IMR-90 (cell line): ENCODE results near the gene MARCKS. TPM values are rescaled to one million over a fixed set of nuclear protein-coding genes. Genes with fewer than 3 reads are reported as not detected.

ENCODE experiments used
- ATAC-seq: fragments of 200-7000 bp; cut with Tn5 transposase; 2 replicates; pipeline ENCODE4 v1.9.1; 2020; ENCODE audit warnings: low read depth, mild to moderate bottlenecking, moderate library complexity
- BruUV-seq: library from RNA; stranded (reverse); fragments of 400-500 nt; replicated peaks from 2 replicates; lab custom pipeline; 2021; lab: Mats Ljungman, UMichigan
- CTCF ChIA-PET: fragments of 300-600 bp; formaldehyde crosslinking; extraction: SDS; loops from one replicate; lab custom pipeline; 2021; ENCODE audit warnings: antibody characterized with exemption; lab: Yijun Ruan, JAX
- POLR2A ChIA-PET: fragments of 300-600 bp; sonication (Branson Sonifier 250); formaldehyde crosslinking; loops from one replicate; lab custom pipeline; 2022; ENCODE audit warnings: antibody characterized with exemption; ENCODE audit not compliant: unreplicated experiment; lab: Charles Lee
- DNase-seq: peaks from one replicate; pipeline ENCODE4 v3.0.0; 2013
- H2AFZ ChIP-seq: replicated peaks from 2 replicates; pipeline ENCODE3; 2013; ENCODE audit warnings: low read length, mild to moderate bottlenecking; ENCODE audit not compliant: poor library complexity
- H2AK5ac ChIP-seq: 2 replicates; pipeline ENCODE4 v1.6.1; 2013; ENCODE audit warnings: low read depth, low read length, inconsistent platforms
- H2AK9ac ChIP-seq: replicated peaks from 2 replicates; pipeline ENCODE3; 2013; ENCODE audit warnings: mild to moderate bottlenecking, low read depth, low read length, moderate library complexity; ENCODE audit not compliant: poor library complexity
- H2BK120ac ChIP-seq: 2 replicates; pipeline ENCODE4 v1.6.1; 2013; ENCODE audit warnings: low read depth, low read length, inconsistent platforms
- H2BK15ac ChIP-seq: 3 replicates; pipeline ENCODE4 v1.6.1; 2013; ENCODE audit warnings: low read depth, low read length, inconsistent platforms
- H2BK20ac ChIP-seq: 2 replicates; pipeline ENCODE4 v1.6.1; 2013; ENCODE audit warnings: low read depth, mild to moderate bottlenecking, inconsistent platforms, low read length, moderate library complexity
- H2BK5ac ChIP-seq: 2 replicates; pipeline ENCODE4 v1.6.1; 2013; ENCODE audit warnings: mild to moderate bottlenecking, low read depth, low read length, inconsistent platforms; ENCODE audit not compliant: poor library complexity, severe bottlenecking
- H3K14ac ChIP-seq: replicated peaks from 2 replicates; pipeline ENCODE4 v1.6.1; 2013; ENCODE audit warnings: low read depth, low read length, inconsistent platforms
- H3K18ac ChIP-seq: 2 replicates; pipeline ENCODE4 v1.6.1; 2013; ENCODE audit warnings: low read depth, low read length, control low read depth
- H3K23ac ChIP-seq: 2 replicates; pipeline ENCODE4 v1.6.1; 2013; ENCODE audit warnings: low read depth, low read length, inconsistent platforms
- H3K27ac ChIP-seq: 2 replicates; pipeline ENCODE4 v1.5.1; 2013; ENCODE audit warnings: mild to moderate bottlenecking, control low read depth, low read length; ENCODE audit not compliant: insufficient read depth
- H3K27me3 ChIP-seq: 2 replicates; pipeline ENCODE4 v1.6.1; 2013; ENCODE audit warnings: low read length; ENCODE audit not compliant: control insufficient read depth, insufficient read depth
- H3K36me3 ChIP-seq: 2 replicates; pipeline ENCODE4 v1.6.1; 2013; ENCODE audit warnings: low read length, mixed read lengths; ENCODE audit not compliant: control insufficient read depth, insufficient read depth
- H3K4ac ChIP-seq: 2 replicates; pipeline ENCODE4 v1.6.1; 2013; ENCODE audit warnings: low read depth, low read length, inconsistent platforms
- H3K4me1 ChIP-seq: 2 replicates; pipeline ENCODE4 v1.6.1; 2013; ENCODE audit warnings: low read length, mixed read lengths; ENCODE audit not compliant: control insufficient read depth, insufficient read depth
- H3K4me2 ChIP-seq: 2 replicates; pipeline ENCODE4 v1.6.1; 2013; ENCODE audit warnings: low read depth, mild to moderate bottlenecking, control low read depth, low read length, moderate library complexity
- H3K4me3 ChIP-seq: 2 replicates; pipeline ENCODE4 v1.5.1; 2013; ENCODE audit warnings: low read depth, mild to moderate bottlenecking, control low read depth, low read length, moderate library complexity; ENCODE audit not compliant: insufficient read depth
- H3K56ac ChIP-seq: 2 replicates; pipeline ENCODE4 v1.6.1; 2013; ENCODE audit warnings: low read length, inconsistent platforms; ENCODE audit not compliant: insufficient read depth; ENCODE audit errors: extremely low read depth
- H3K79me1 ChIP-seq, 2 experiments: 2 replicates each; pipeline ENCODE4 v1.6.1; 2013; ENCODE audit warnings: low read length in 2 of 2, inconsistent platforms in 1 of 2, low read depth in 1 of 2
- H3K9ac ChIP-seq: 2 replicates; pipeline ENCODE4 v1.6.1; 2013; ENCODE audit warnings: low read depth, low read length, control low read depth
- H3K9me1 ChIP-seq: 2 replicates; pipeline ENCODE4 v1.6.1; 2013; ENCODE audit warnings: low read length, inconsistent platforms; ENCODE audit not compliant: insufficient read depth
- H3K9me3 ChIP-seq: 2 replicates; pipeline ENCODE4 v1.6.1; 2013; ENCODE audit warnings: low read length; ENCODE audit not compliant: control insufficient read depth, insufficient read depth
- H4K20me1 ChIP-seq: 2 replicates; pipeline ENCODE4 v1.6.1; 2013; ENCODE audit warnings: low read length, inconsistent platforms; ENCODE audit not compliant: insufficient read depth
- H4K5ac ChIP-seq: 2 replicates; pipeline ENCODE4 v1.6.1; 2013; ENCODE audit warnings: mild to moderate bottlenecking, low read depth, low read length, control low read depth
- H4K8ac ChIP-seq, 2 experiments: 2 replicates each; pipeline ENCODE4 v1.6.1; 2013; ENCODE audit warnings: low read depth in 2 of 2, low read length in 2 of 2, control low read depth in 1 of 2, inconsistent platforms in 1 of 2
- H4K91ac ChIP-seq: 2 replicates; pipeline ENCODE4 v1.6.1; 2013; ENCODE audit warnings: low read depth, low read length, inconsistent platforms; ENCODE audit not compliant: insufficient read depth
- BHLHE40 ChIP-seq: fragments of 150-350 bp; IDR thresholded peaks from 2 replicates; pipeline ENCODE4 v1.6.1; 2016; ENCODE audit warnings: mild to moderate bottlenecking, low read depth, low read length
- CEBPB ChIP-seq: IDR thresholded peaks from 2 replicates; pipeline ENCODE4 v1.6.1; 2012; ENCODE audit warnings: low read depth, low read length, improper control_type of control experiment
- CHD1 ChIP-seq: IDR thresholded peaks from 2 replicates; pipeline ENCODE4 v1.6.1; 2012; ENCODE audit warnings: low read depth, low read length, improper control_type of control experiment
- FOS ChIP-seq: fragments of 150-350 bp; IDR thresholded peaks from 2 replicates; pipeline ENCODE4 v1.6.1; 2016; ENCODE audit warnings: low read depth, low read length
- MXI1 ChIP-seq: IDR thresholded peaks from 2 replicates; pipeline ENCODE4 v1.6.1; 2012; ENCODE audit warnings: low read depth, mild to moderate bottlenecking, low read length, moderate library complexity, borderline replicate concordance
- RCOR1 ChIP-seq: IDR thresholded peaks from 2 replicates; pipeline ENCODE4 v1.6.1; 2012; ENCODE audit warnings: mild to moderate bottlenecking, low read length, improper control_type of control experiment; ENCODE audit not compliant: insufficient replicate concordance
- WGBS, 2 experiments: methylation state at CpG; one replicate each; pipeline versions ENCODE4 v1.1.5 to v1.1.7; 2013; ENCODE audit warnings: missing lambda C conversion rate in 2 of 2; ENCODE audit not compliant: insufficient read length in 1 of 2; ENCODE audit errors: extremely low coverage in 2 of 2; 5-methylcytosine and 5-hydroxymethylcytosine counted together
- dilution Hi-C: fragments of 300-500 bp; cut with HindIII; formaldehyde crosslinking; loops from one replicate; pipeline ENCODE4 v1.14.3; 2018; ENCODE audit warnings: low sequenced_read_pairs; ENCODE audit not compliant: unreplicated experiment
- in situ Hi-C: fragments of 300-500 bp; cut with MboI; formaldehyde crosslinking; loops from 3 replicates; pipeline ENCODE4 v1.14.3; 2019; ENCODE audit warnings: low sequenced_read_pairs, inconsistent platforms, mixed read lengths
- intact Hi-C: fragments of 100-400 bp; cut with micrococcal nuclease; formaldehyde crosslinking; loops from 2 replicates; pipeline ENCODE4 v1.10.0; 2022
- polyA plus RNA-seq, 3 experiments: library from polyadenylated mRNA; depleted of rRNA; stranded (reverse); fragments of >200 nt; gene quantifications; 2 replicates each; pipeline ENCODE4 v1.2.3, GENCODE V29; 2012; ENCODE audit warnings: low replicate concordance in 1 of 3
- total RNA-seq: library from RNA; depleted of rRNA; stranded (reverse); fragments of >200 nt; gene quantifications from 2 replicates; pipeline ENCODE4 v1.2.3, GENCODE V29; 2012
- TF ChIP-seq, protein P1 (sequence below): fragments of 150-350 bp; IDR thresholded peaks from 2 replicates; pipeline ENCODE4 v1.6.1; 2017; ENCODE audit warnings: mild to moderate bottlenecking, antibody characterized with exemption, low read length, low read depth

Gene MARCKS
- total and polyA plus RNA-seq, 2 of the 4 experiments (the other 2 are of a cell fraction), result 34.5 to 40.7 TPM

DNA sequence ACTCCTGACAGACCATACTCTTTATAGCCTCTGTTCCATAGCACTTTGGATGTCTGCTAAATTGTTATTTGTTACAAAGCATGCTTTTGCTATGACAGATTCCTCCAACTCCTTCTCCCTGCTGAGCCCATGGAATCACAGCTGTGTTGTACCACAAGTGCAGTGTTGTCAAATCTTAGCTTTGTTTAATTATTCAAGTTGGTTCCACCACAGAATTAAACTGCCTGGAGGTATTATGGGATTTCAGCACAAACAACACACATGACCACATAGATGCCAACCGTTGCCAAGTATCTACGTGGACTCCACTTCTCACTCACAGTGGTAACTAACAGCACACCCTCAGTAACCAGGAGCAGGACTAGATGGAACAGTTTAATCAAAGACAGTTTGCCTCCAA, 32.7 kb upstream of the MARCKS start:
- no peak overlapping the region for H2AK9ac ChIP-seq
- 0 out of 3 replicates have a peak overlapping the region, but pooled peaks have one; percentile 6 for H2BK15ac ChIP-seq
- no peak overlapping the region; the same call in 1 of the 2 replicates for H4K91ac ChIP-seq
- no TSS peak for BruUV-seq
- peak overlapping the region; percentile 49 for H3K4me2 ChIP-seq
- H3K56ac ChIP-seq, result no peak overlapping the region
- dilution Hi-C loops (no loop called here), in situ Hi-C loops (no loop called here), intact Hi-C loops (no loop called here)
- no peaks in the 10 kb centered on the region for H3K9me3 ChIP-seq
- DNase-seq (peak; percentile 57), ATAC-seq (peak; percentile 77)
- H3K23ac ChIP-seq, result peak overlapping the region; percentile 19; the same call in 1 of the 2 replicates
- H3K4me1 ChIP-seq, result peaks cover 6% of the 10 kb centered on the region
- H3K4ac ChIP-seq, result no peak overlapping the region
- POLR2A ChIA-PET, result no interaction called here
- 30% methylated on average over 2 of the region's 2 CpGs; no CpG with 5 or more reads in 1 of the 2 experiments for WGBS, 2 experiments
- no peak overlapping the region for H3K9ac ChIP-seq
- H2AFZ ChIP-seq, result no peak overlapping the region
- no peaks in the 10 kb centered on the region; the same call in 1 of the 2 replicates for H3K9me1 ChIP-seq
- no peak overlapping the region for H4K8ac ChIP-seq
- TF ChIP-seq RCOR1 (no peak), FOS (no peak), MXI1 (no peak), BHLHE40 (no peak), CEBPB (no peak), CHD1 (no peak)
- TF ChIP-seq, protein P1, sequence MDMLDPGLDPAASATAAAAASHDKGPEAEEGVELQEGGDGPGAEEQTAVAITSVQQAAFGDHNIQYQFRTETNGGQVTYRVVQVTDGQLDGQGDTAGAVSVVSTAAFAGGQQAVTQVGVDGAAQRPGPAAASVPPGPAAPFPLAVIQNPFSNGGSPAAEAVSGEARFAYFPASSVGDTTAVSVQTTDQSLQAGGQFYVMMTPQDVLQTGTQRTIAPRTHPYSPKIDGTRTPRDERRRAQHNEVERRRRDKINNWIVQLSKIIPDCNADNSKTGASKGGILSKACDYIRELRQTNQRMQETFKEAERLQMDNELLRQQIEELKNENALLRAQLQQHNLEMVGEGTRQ, result no peak
- H3K36me3 ChIP-seq, result no peaks in the 10 kb centered on the region
- H4K5ac ChIP-seq, result no peak overlapping the region
- H2AK5ac ChIP-seq, result no peak overlapping the region
- H2BK120ac ChIP-seq, result no peak overlapping the region
- CTCF ChIA-PET, result no interaction called here
- no peaks in the 10 kb centered on the region for H3K27me3 ChIP-seq
- peak overlapping the region; percentile 35 for H3K14ac ChIP-seq
- no peak overlapping the region for H3K4me3 ChIP-seq
- peak overlapping the region; percentile 18; the same call in 1 of the 2 replicates for H2BK20ac ChIP-seq
- peak overlapping the region; percentile 15; the same call in 1 of the 2 replicates for H3K27ac ChIP-seq
- H2BK5ac ChIP-seq, result no peak overlapping the region
- no peaks in the 10 kb centered on the region for H4K20me1 ChIP-seq
- peak overlapping the region; percentile 0 for H3K18ac ChIP-seq
- no peaks in the 10 kb centered on the region for H3K79me1 ChIP-seq
